DMS153 treated with DMSO at 0.1 percent for 48 hours (cell line): ENCODE data around the gene NWD2.
"Not testable (repeated sequence)": the region's sequence is repeated elsewhere in the genome, so short reads cannot be mapped to it uniquely, and the experiment has no call there.

Experiments
- DNase-seq: peaks from one replicate; lab custom pipeline; 2025; ENCODE audit not compliant: unreplicated experiment; lab: John Stamatoyannopoulos, UW

The NWD2 gene

GRCh38 chr4:37392521-37393255 lies 148.1 kb downstream of the NWD2 start:
- DNase-seq, result no peak

GRCh38 chr4:37393321-37393720 lies 148.8 kb downstream of the NWD2 start:
- DNase-seq, result no peak

DNA sequence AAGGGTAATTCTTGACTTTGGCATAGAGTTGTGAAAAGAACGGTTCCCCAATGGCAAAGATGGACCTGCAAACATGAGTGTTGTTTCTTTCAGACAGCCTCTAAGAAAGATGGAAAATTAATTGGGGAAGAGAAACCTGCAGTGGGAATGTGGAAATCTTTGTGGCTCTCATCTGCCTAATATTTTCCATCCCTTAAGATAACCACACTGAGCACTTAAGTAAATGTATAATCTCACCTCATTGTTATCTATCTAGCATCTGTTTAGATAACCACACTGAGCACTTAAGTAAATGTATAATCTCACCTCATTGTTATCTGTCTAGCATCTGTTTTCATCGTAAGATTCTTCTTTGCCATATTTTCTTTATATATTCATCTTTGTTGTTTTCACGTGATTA lies 149.3 kb downstream of the NWD2 start:
- DNase-seq, result no peak

DNA sequence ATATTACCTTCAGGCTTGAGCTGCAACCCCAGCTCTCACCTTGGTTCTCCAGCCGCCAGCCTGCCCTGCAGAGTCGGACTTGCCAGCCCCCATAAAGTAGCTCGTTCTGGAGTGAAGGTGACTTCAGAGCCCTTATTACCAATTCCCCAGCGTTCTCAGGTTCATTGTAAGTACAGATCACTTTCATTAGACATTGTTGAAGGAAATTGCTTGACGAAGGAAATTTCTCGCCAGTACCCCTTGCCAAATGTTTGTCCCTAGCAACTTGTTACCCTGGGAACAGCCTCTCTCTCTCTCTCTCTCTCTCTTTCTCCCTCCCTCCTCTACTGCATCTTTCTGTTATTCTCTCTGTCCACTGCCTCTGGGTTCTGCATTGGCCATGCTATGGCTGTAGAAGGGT lies 153.0 kb downstream of the NWD2 start:
- DNase-seq, result no peak

GRCh38 chr4:37400241-37400881 lies 155.8 kb downstream of the NWD2 start:
- DNase-seq, result no peak

DNA sequence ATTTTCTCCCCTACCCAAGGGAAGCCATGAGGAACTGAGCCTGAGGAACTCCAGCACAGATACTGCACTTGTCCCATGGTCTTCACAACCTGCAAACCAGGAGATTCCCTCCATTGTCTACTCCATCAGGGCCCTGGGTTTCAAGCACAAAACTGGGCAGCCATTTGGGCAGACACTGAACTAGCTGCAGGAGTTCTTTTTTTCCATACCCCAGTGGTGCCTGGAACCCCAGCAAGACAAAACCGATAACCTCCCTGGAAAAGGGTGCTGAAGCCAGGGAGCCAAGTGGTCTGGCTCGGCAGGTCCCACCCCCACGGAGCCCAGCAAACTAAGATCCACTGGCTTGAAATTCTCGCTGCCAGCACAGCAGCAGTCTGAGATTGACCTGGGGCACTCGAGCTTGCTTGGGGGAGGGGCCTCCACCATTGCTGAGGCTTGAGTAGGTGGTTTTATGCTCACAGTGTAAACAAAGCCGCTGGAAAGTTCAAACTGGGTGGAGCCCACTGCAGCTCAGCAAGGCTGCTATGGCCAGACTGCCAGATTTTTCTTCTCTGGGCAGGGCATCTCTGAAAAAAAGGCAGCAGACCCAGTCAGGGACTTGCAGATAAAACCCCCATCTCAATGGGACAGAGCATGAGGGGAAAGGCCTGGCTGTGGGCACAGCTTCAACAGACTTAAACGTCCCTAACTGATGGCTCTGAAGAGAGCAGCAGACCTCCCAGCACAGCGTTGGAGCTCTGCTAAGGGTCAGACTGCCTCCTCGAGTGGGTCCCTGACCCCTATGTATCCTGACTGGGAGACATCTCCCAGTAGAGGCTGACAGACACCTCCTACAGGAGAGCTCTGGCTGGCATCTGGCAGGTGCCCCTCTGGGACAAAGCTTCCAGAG lies 163.6 kb downstream of the NWD2 start:
- peak; percentile 16 for DNase-seq

DNA sequence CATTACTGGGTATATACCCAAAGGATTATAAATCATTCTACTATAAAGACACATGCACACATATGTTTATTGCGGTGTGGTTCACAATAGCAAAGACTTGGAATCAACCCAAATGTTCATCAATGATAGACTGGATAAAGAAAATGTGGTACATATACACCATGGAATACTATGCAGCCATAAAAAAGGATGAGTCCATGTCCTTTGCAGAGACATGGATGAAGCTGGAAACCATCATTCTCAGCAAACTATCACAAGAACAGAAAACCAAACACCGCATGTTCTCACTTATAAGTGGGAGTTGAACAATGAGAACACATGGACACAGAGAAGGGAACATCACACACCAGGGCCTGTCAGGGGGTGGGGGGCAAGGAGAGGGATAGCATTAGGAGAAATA lies 169.1 kb downstream of the NWD2 start:
- DNase-seq, result not testable (repeated sequence)

DNA sequence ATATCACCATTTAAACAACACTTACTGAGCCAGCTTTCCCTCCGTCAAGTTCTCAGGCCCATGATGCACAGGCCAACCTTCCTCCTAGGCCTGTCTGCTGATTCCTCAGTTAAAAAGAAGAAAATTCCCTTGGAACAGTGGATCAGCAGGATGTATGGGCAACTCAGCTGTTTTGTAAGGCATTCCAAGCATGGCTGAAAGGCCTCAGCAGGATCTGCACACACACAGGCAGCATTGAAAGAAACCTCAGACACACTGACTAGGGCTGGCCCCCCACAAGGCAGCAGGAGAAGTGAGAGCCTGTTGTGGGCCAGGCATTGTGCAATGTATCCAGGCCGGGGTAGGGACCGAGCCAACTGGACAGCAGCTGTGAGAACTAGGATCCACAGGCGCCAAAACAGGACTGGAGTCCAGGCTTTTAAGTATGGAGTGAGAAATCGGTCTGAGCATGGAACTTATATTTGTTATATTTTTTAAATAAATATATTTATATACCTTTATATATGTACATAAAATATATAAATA lies 171.4 kb downstream of the NWD2 start:
- DNase-seq, result no peak

DNA sequence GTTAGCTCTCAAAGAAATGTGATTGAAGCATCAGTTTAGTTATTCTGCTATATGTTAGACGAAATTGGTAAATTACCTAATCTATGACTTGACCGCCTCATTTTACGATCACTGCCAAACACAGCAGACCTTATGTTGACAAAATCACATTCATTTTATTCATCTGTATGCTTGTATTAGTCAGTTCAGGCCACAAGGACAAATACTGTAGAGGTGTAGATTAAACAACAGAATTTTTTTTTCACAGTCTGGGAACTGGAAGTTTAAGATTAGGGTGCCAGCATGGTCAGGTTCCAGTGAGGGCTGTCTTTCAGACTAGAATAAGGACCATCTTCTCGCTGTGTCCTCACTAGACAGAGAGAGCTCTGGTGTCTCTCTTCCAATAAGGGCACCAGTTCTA lies 177.1 kb downstream of the NWD2 start:
- no peak for DNase-seq

GRCh38 chr4:37422102-37422501 lies 177.6 kb downstream of the NWD2 start:
- DNase-seq, result no peak

DNA sequence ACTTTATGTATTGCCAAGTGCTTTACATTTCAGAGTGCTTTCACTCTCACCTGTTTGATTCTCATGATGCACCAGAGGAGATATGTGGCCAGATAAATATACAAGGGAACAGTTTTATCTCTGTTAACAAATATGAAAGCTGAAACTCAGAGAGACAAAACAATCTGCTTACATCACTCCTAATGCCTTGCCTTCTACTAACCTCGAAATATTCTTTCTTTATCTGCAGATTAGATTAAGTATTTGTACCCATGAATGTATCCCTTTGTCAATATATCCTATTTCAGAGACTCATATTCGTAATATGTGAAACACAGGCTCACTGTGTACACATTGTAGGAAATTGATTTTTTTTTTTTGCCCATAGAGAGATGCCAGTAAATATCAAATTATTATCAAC lies 178.1 kb downstream of the NWD2 start:
- DNase-seq, result no peak

DNA sequence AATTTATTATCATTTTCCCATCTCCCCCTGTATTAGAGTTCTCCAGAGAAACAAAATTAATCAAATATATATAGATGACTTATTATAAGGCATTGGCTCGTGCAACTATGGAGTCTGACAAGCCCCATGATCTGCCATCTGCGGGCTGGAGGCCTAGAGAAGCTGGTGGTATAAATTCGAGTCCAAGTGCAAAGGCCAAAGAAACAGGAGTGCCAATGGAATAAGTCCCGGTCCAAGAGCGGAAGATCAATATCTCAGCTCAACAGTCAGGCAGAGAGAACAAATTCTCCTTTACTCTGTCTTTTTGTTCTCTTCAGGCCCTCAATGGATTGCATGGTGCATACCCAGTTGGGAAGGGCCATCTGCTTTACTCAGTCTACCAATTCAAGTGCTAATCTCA lies 178.8 kb downstream of the NWD2 start:
- DNase-seq, result no peak

DNA sequence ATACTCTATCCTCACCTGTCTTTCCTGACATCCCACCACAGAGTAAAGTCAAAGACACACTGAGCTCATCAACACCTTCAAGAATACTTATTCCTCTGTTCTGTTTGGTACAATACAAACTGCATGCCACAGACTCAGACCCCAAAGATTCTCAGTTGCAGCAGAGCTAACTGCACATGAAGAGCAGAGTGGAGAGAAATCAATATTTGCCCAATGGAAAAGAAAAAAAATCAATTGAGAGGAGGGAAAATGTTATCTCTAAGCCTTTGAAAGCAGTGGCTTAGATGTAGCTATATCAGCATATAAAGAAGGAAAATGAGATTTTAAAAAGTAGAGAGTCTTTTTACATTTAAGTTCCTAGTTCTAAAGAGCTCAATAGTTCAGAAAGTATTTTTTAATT lies 180.2 kb downstream of the NWD2 start:
- DNase-seq, result no peak

DNA sequence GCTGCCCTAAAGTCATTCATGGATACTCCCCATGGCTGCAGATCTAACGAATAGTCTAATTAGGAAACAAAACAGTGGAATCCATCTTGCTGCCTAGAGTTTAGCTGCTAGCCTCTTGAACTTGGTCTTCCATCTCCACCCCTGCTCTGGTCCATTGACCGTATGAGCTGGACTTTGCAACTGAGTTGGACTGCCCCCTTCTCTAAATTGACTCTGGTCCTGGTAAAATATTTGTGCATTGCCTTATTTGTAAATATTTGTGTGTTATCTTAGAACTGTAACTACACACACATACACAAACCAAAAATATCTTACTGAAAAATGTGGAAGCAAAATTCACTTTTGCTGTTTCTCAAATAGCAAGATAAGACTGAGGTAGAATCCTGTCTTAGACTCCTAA lies 181.3 kb downstream of the NWD2 start:
- no peak for DNase-seq

DNA sequence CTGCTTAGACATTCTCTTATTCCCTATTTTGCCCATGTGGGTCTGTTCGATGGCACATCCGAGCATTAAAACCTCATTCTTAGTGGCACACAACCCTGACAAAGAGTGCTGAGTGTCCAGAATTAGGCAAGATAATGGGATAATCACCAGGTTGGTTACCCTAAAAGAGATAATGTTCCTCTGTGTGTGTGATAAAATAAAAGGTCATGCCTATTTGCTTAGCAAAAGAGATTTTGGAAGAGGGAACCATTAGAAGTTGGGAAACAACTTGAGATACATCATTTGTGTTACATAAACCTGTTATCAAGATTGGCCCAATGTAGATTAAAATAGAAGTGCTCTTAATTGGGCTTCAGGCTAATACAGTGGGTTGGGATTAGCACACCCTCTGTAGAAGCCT lies 182.7 kb downstream of the NWD2 start:
- no peak for DNase-seq

DNA sequence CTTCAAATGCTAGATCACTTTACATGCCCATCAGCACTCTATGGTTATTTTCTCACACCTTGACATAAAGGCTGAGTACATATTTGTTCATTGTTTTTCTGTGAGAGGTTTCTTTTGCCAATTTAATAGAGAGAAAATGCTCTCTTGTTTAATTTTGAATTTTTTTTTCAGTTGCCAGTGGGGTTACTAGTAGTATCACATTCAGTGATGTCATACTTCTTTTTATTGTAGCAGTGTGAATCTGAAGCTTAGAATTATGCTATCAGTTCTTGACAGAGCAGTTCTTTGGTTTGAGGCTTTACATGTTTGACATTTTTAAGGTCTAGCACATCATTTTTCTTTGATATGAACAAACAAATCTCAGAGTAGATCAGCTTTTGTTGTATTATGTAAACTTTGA lies 185.4 kb downstream of the NWD2 start:
- no peak for DNase-seq

GRCh38 chr4:37430718-37431416 lies 186.3 kb downstream of the NWD2 start:
- DNase-seq, result no peak

DNA sequence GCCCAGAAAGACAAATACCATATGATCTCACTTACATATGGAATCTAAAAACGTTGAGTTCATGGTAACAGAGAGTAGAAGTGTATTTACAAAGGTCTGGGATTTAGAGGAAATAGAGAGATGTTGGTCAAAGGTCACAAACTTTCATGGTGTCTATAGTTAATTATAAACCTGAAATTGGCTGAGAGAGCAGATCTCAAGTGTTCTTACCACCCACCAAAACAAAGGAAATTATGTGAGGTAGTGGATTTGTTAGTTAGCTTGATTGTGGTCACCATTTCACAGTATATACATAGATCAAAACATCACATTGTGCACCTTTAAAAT lies 186.8 kb downstream of the NWD2 start:
- no peak for DNase-seq

- DNase-seq, result no peak
Observed at GRCh38 chr4:37434469-37434868, 189.9 kb downstream of the NWD2 start.

DNA sequence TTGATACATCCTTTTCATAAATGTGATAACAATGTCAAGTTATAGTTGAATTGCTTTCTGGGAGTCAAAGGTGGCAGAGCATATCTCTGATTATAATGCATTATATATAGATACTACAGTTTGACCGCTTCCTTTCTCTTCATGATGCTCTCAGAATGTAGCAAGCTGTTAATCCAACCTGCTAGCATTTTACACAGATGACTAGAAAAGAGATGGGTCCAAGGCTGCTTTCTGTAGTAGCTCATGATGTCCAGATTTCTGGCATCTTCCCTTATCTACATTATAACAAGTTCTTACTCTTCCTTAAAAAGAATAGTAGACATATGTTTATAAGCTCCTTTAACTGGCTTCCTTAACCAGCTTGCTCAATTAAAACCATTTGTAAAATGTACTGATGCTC lies 192.0 kb downstream of the NWD2 start:
- no peak for DNase-seq

- no peak for DNase-seq
Observed at GRCh38 chr4:37437163-37437562, 192.6 kb downstream of the NWD2 start.
